Measurements from ENCODE around the gene ROBO1. TPM values are rescaled to one million over a fixed set of nuclear protein-coding genes. Genes with fewer than 3 reads are reported as not detected.
A peak's percentile ranks its signal among the peaks of the same experiment; 100 is the strongest.

The ROBO1 gene
- polyA plus RNA-seq, 1 donor (not counting 4 experiments of a cell fraction or from before 2014, with no cell fraction given) = 27.1 TPM

GRCh38 chr3:79085171-79085570 is 682.6 kb downstream of the ROBO1 start:
- FAIRE-seq (no peak), DNase-seq (ENCODE audit: low read depth, low spot score) (no peak)
- peak overlapping the region; percentile 42 for H2AFZ ChIP-seq (ENCODE audit: control insufficient read depth, low read length)
- H4K20me1 ChIP-seq (ENCODE audit: control insufficient read depth, extremely low read depth, insufficient read depth, low read length) = no peaks in the 10 kb centered on the region
- H3K79me2 ChIP-seq (ENCODE audit: control insufficient read depth, insufficient read depth, low read length) = no peaks in the 10 kb centered on the region
- H3K36me3 ChIP-seq (ENCODE audit: control insufficient read depth in 2 of 2, extremely low read depth in 1 of 2, insufficient read depth in 2 of 2, low read length in 2 of 2) = no peaks in the 10 kb centered on the region
- H3K4me2 ChIP-seq (ENCODE audit: control insufficient read depth, extremely low read depth, insufficient read depth, low read depth, low read length) = no peak overlapping the region
- no peaks in the 10 kb centered on the region for H3K9me3 ChIP-seq (ENCODE audit: control insufficient read depth, low read depth, low read length)
- no peak overlapping the region for H3K27ac ChIP-seq (ENCODE audit: control insufficient read depth, insufficient read depth, low read length)
- dilution Hi-C loops (cut with MboI; ENCODE audit: extremely low pct_ligation_motif_present, low sequenced_read_pairs) = no loop called here
- H3K9ac ChIP-seq (ENCODE audit: control insufficient read depth, extremely low read depth, insufficient read depth, low read length) = no peak overlapping the region
- peaks cover 5% of the 10 kb centered on the region for H3K4me1 ChIP-seq (ENCODE audit: control insufficient read depth, extremely low read depth, insufficient read depth, low read length)
- no peak for TF ChIP-seq CTCF (optimal IDR thresholded peaks at IDR 0.05 in 1 of 3, IDR thresholded peaks at IDR 0.05 in 1 of 3, conservative IDR thresholded peaks at IDR 0.05 in 1 of 3; ENCODE audit: extremely low read depth in 1 of 3, insufficient read depth in 2 of 3, low read length in 3 of 3)
- no peak for TF ChIP-seq EZH2 (IDR thresholded peaks at IDR 0.05; ENCODE audit: low read length)
- no peaks in the 10 kb centered on the region for H3K27me3 ChIP-seq (ENCODE audit: control insufficient read depth, extremely low read depth, insufficient read depth, low read length)
- H3K4me3 ChIP-seq (ENCODE audit: control insufficient read depth in 2 of 3, extremely low read depth in 1 of 3, insufficient read depth in 2 of 3, low read depth in 1 of 3, low read length in 3 of 3) = no peak overlapping the region
- no peaks in the 10 kb centered on the region for H3K9me1 ChIP-seq (ENCODE audit: control insufficient read depth, extremely low read depth, insufficient read depth, low read length)

GRCh38 chr3:79081335-79081734 is 686.5 kb downstream of the ROBO1 start:
- DNase-seq (ENCODE audit: low read depth, low spot score) = no peak
- no peak overlapping the region for H2AFZ ChIP-seq (ENCODE audit: control insufficient read depth, low read length)
- FAIRE-seq = no peak
- H3K4me1 ChIP-seq (ENCODE audit: control insufficient read depth, extremely low read depth, insufficient read depth, low read length) = peaks cover 5% of the 10 kb centered on the region
- H4K20me1 ChIP-seq (ENCODE audit: control insufficient read depth, extremely low read depth, insufficient read depth, low read length) = no peaks in the 10 kb centered on the region
- no peaks in the 10 kb centered on the region for H3K36me3 ChIP-seq (ENCODE audit: control insufficient read depth in 2 of 2, extremely low read depth in 1 of 2, insufficient read depth in 2 of 2, low read length in 2 of 2)
- no peaks in the 10 kb centered on the region for H3K9me3 ChIP-seq (ENCODE audit: control insufficient read depth, low read depth, low read length)
- H3K27ac ChIP-seq (ENCODE audit: control insufficient read depth, insufficient read depth, low read length) = no peak overlapping the region
- H3K9me1 ChIP-seq (ENCODE audit: control insufficient read depth, extremely low read depth, insufficient read depth, low read length) = no peaks in the 10 kb centered on the region
- H3K4me2 ChIP-seq (ENCODE audit: control insufficient read depth, extremely low read depth, insufficient read depth, low read depth, low read length) = no peak overlapping the region
- dilution Hi-C loops (cut with MboI; ENCODE audit: extremely low pct_ligation_motif_present, low sequenced_read_pairs) = no loop called here
- no peaks in the 10 kb centered on the region for H3K27me3 ChIP-seq (ENCODE audit: control insufficient read depth, extremely low read depth, insufficient read depth, low read length)
- TF ChIP-seq CTCF (optimal IDR thresholded peaks at IDR 0.05 in 1 of 3, IDR thresholded peaks at IDR 0.05 in 1 of 3, conservative IDR thresholded peaks at IDR 0.05 in 1 of 3; ENCODE audit: extremely low read depth in 1 of 3, insufficient read depth in 2 of 3, low read length in 3 of 3) (no peak), EZH2 (IDR thresholded peaks at IDR 0.05; ENCODE audit: low read length) (no peak)
- H3K4me3 ChIP-seq (ENCODE audit: control insufficient read depth in 2 of 3, extremely low read depth in 1 of 3, insufficient read depth in 2 of 3, low read depth in 1 of 3, low read length in 3 of 3) = no peak overlapping the region
- no peaks in the 10 kb centered on the region for H3K79me2 ChIP-seq (ENCODE audit: control insufficient read depth, insufficient read depth, low read length)
- no peak overlapping the region for H3K9ac ChIP-seq (ENCODE audit: control insufficient read depth, extremely low read depth, insufficient read depth, low read length)
